Activated B cell treated with CpG ODN at 0.5 μM for 24 hours (primary cell): ENCODE results near the gene SMPD3. TPM values are rescaled to one million over a fixed set of nuclear protein-coding genes. Genes with fewer than 3 reads are reported as not detected.

Experiments
- ATAC-seq: fragments of 200-7000 bp; cut with Tn5 transposase; one replicate; pipeline ENCODE4 v1.10.0; 2021; ENCODE audit warnings: low read depth, mild to moderate bottlenecking, moderate library complexity
- CTCF ChIA-PET: fragments of 350-600 bp; sonication (Branson Sonifier 250); formaldehyde crosslinking; loops from one replicate; lab custom pipeline; 2021; ENCODE audit warnings: antibody characterized with exemption; lab: Charles Lee
- POLR2A ChIA-PET: fragments of 350-600 bp; sonication (Branson Sonifier 250); formaldehyde crosslinking; loops from one replicate; lab custom pipeline; 2021; ENCODE audit warnings: antibody characterized with exemption; lab: Charles Lee
- DNase-seq: peaks from one replicate; pipeline ENCODE4 v3.0.0; 2022
- H3K27ac Mint-ChIP-seq: one replicate; pipeline ENCODE4 v1.8.0; 2020; ENCODE audit warnings: mixed read lengths
- H3K27me3 Mint-ChIP-seq: one replicate; pipeline ENCODE4 v1.8.0; 2021; ENCODE audit warnings: mixed read lengths
- H3K36me3 Mint-ChIP-seq: one replicate; pipeline ENCODE4 v1.8.0; 2021; ENCODE audit warnings: low read depth, mixed read lengths
- H3K4me1 Mint-ChIP-seq: one replicate; pipeline ENCODE4 v1.8.0; 2021; ENCODE audit warnings: mixed read lengths
- H3K4me3 Mint-ChIP-seq: one replicate; pipeline ENCODE4 v1.8.0; 2020; ENCODE audit warnings: mild to moderate bottlenecking, mixed read lengths
- H3K9me3 Mint-ChIP-seq: one replicate; pipeline ENCODE4 v1.8.0; 2020; ENCODE audit warnings: mixed read lengths
- CTCF ChIP-seq: fragments of 200-600 bp; IDR thresholded peaks from one replicate; pipeline ENCODE4 v1.8.0; 2022; ENCODE audit warnings: antibody characterized with exemption, mild to moderate bottlenecking
- intact Hi-C: fragments of 100-400 bp; cut with micrococcal nuclease; formaldehyde crosslinking; loops from one replicate; pipeline ENCODE4 v1.15.1; 2024
- total RNA-seq: library from RNA; stranded (reverse); gene quantifications from 2 replicates; pipeline ENCODE4 v1.2.3, GENCODE V29; 2022

The SMPD3 gene
- total RNA-seq, 1 donor from 2014 or later, result 0.35 TPM

GRCh38 chr16:68319185-68319908 lies 129.0 kb downstream of the SMPD3 start:
- ChIA-PET CTCF (interaction anchor here (1.0 to 17.1 kb wide), 3 partner anchors 9 to 58 kb away, joined by 3 to 321 read pairs (median 5); partner anchors contain the start of gene SLC7A6), POLR2A (interaction anchor here (0.7 to 1.3 kb wide), 4 partner anchors 9 to 211 kb away, joined by 3 to 7 read pairs (median 6); partner anchors contain the start of genes PRMT7, SLC7A6 and SLC7A6OS)
- Mint-ChIP-seq H3K36me3 (peaks cover 55% of the 10 kb centered on the region), H3K4me3 (no peak overlapping the region), H3K27me3 (no peaks in the 10 kb centered on the region), H3K9me3 (no peaks in the 10 kb centered on the region), H3K4me1 (peaks cover 7% of the 10 kb centered on the region), H3K27ac (peak overlapping the region; percentile 72)
- ATAC-seq (peak; percentile 79), DNase-seq (no peak)
- TF ChIP-seq CTCF, result no peak
- intact Hi-C loops, result no loop called here

GRCh38 chr16:68313116-68313515 lies 135.2 kb downstream of the SMPD3 start:
- ChIA-PET CTCF (interaction anchor here (1.2 kb wide), 1 partner anchor 52 kb away, joined by 3 read pairs; no protein-coding TSS in a partner anchor), POLR2A (no interaction called here)
- peaks cover 52% of the 10 kb centered on the region for H3K36me3 Mint-ChIP-seq
- peaks cover 35% of the 10 kb centered on the region for H3K4me1 Mint-ChIP-seq
- intact Hi-C loops, result no loop called here
- H3K9me3 Mint-ChIP-seq, result no peaks in the 10 kb centered on the region
- H3K4me3 Mint-ChIP-seq, result no peak overlapping the region
- ATAC-seq, result no peak
- DNase-seq, result no peak
- H3K27me3 Mint-ChIP-seq, result no peaks in the 10 kb centered on the region
- no peak for TF ChIP-seq CTCF
- no peak overlapping the region for H3K27ac Mint-ChIP-seq

- ChIA-PET CTCF (interaction anchor here (0.8 to 2.4 kb wide), 13 partner anchors 10 to 70 kb away, joined by 3 to 47 read pairs (median 4); partner anchors contain the start of gene SLC7A6), POLR2A (interaction anchor here (0.5 to 5.4 kb wide), 23 partner anchors 8 to 1292 kb away, joined by 3 to 104 read pairs (median 5); partner anchors contain the start of genes NFATC3, PLA2G15, RANBP10 and SLC7A6)
- Mint-ChIP-seq H3K27ac (peak within 1 kb of the TSS; percentile 93), H3K36me3 (peaks cover 51% of the 10 kb centered on the region), H3K4me1 (peaks cover 38% of the 10 kb centered on the region), H3K9me3 (no peaks in the 10 kb centered on the region), H3K4me3 (peak within 1 kb of the TSS; percentile 98), H3K27me3 (no peaks in the 10 kb centered on the region)
- peak; percentile 99 for ATAC-seq
- no peak for TF ChIP-seq CTCF
- intact Hi-C loops, result loop anchor here (1.0 to 2.0 kb wide), 7 partner anchors 17 to 464 kb away; partner anchors contain the start of genes CENPT, NUTF2, PLA2G15 and SLC7A6
- DNase-seq, result peak; percentile 87
These were observed 137.4 kb downstream of the SMPD3 start, which contains the start of the genes PRMT7 and SLC7A6OS for GRCh38 chr16:68310774-68311511. Gene PRMT7 (plus strand): TSS chr16:68311019. CDS start chr16:68315980, 4,961 bp downstream. Gene SLC7A6OS (minus strand): TSS chr16:68310946. CDS start chr16:68310926, 20 bp downstream.

GRCh38 chr16:68310437-68310773 lies 137.9 kb downstream of the SMPD3 start:
- CTCF ChIA-PET, result interaction anchor here (0.8 to 2.4 kb wide), 11 partner anchors 10 to 70 kb away, joined by 3 to 47 read pairs (median 4); partner anchors contain the start of gene SLC7A6
- Mint-ChIP-seq H3K27me3 (no peaks in the 10 kb centered on the region), H3K36me3 (peaks cover 51% of the 10 kb centered on the region), H3K27ac (peak overlapping the region; percentile 93), H3K4me1 (peaks cover 38% of the 10 kb centered on the region), H3K9me3 (no peaks in the 10 kb centered on the region), H3K4me3 (peak overlapping the region; percentile 98)
- TF ChIP-seq CTCF, result no peak
- intact Hi-C loops, result loop anchor here (1.0 to 2.0 kb wide), 7 partner anchors 18 to 464 kb away; partner anchors contain the start of genes CENPT, NUTF2, PLA2G15 and SLC7A6
- DNase-seq, result no peak
- ATAC-seq, result no peak
- POLR2A ChIA-PET, result interaction anchor here (0.7 to 5.4 kb wide), 20 partner anchors 9 to 1002 kb away, joined by 3 to 104 read pairs (median 5); partner anchors contain the start of genes NFATC3, PLA2G15, RANBP10 and SLC7A6
